ENCODE measurements around the gene TPX2. TPM values are rescaled to one million over a fixed set of nuclear protein-coding genes. Genes with fewer than 3 reads are reported as not detected.

TPX2 gene
- total RNA-seq, 1 experiment from 2014 or later, result 248 TPM

- peak overlapping the region; percentile 84 for H3K27ac ChIP-seq (ENCODE audit: low read length)
- BruUV-seq (replicated peaks), result no TSS peak
- no peak for ATAC-seq
- in situ Hi-C loops (cut with HindIII; ENCODE audit: low pct_unique_long_range_greater_than_20kb, low sequenced_read_pairs) (no loop called here), intact Hi-C loops (cut with micrococcal nuclease; ENCODE audit: unreplicated experiment) (no loop called here)
- POLR2A ChIA-PET, result interaction anchor here (0.5 kb wide), 1 partner anchor 342 kb away, joined by 5 read pairs; no protein-coding TSS in a partner anchor
- TF ChIP-seq CTCF (IDR thresholded peaks at IDR 0.05) (no peak), TCF7L2 (IDR thresholded peaks at IDR 0.05; ENCODE audit: low read depth, low read length) (no peak), SIN3A (IDR thresholded peaks at IDR 0.05; ENCODE audit: borderline replicate concordance, insufficient read depth, low read depth, low read length) (no peak), POLR2AphosphoS5 (IDR thresholded peaks at IDR 0.05; ENCODE audit: low read depth, low read length) (no peak), REST (IDR thresholded peaks at IDR 0.05; ENCODE audit: insufficient read depth in 1 of 2, low read depth in 2 of 2, low read length in 1 of 2) (no peak)
- no peak overlapping the region for H3K4me3 ChIP-seq (ENCODE audit: low read depth in 2 of 2, low read length in 2 of 2)
- H3K4me1 ChIP-seq (ENCODE audit: control insufficient read depth, insufficient read depth, low read length), result peaks cover 66% of the 10 kb centered on the region
- no peak for DNase-seq (ENCODE audit: low read depth, low spot score)
- H3K27me3 ChIP-seq (ENCODE audit: control insufficient read depth, insufficient read depth, low read length), result no peaks in the 10 kb centered on the region
- CTCF ChIA-PET, result no interaction called here
- H3K9me3 ChIP-seq (ENCODE audit: control insufficient read depth, insufficient read depth, low read depth, low read length), result no peaks in the 10 kb centered on the region
- no peaks in the 10 kb centered on the region for H3K36me3 ChIP-seq (ENCODE audit: control insufficient read depth, insufficient read depth, low read length)
These were observed 104.2 kb downstream of the TPX2 start for GRCh38 chr20:31843288-31843687.

DNA sequence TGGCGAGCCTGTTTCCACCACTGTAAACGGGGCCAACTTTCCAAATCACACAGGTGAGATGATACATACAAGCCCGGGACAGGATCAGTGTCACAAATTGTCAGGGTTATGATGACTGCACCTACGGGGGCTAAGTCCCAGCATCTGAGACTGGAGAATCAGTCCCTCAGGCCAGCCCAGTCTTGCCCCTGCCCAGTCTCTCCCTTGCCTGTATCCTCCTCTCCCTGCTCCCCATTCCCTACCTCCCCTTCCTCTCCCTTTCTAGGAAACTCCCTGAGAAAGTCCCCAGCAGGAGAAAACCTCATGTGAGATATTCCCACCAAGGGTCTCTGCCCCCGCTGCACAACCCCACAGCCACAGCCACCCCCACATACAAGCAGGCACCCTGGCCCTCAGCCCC is 104.8 kb downstream of the TPX2 start:
- intact Hi-C loops (cut with micrococcal nuclease; ENCODE audit: unreplicated experiment), result no loop called here
- Histone ChIP-seq H3K4me3 (ENCODE audit: low read depth in 2 of 2, low read length in 2 of 2) (peak overlapping the region in 1 of 2 experiments; percentile 0; a peak in 2 of 4 replicates), H3K27me3 (ENCODE audit: control insufficient read depth, insufficient read depth, low read length) (no peaks in the 10 kb centered on the region), H3K36me3 (ENCODE audit: control insufficient read depth, insufficient read depth, low read length) (no peaks in the 10 kb centered on the region), H3K9me3 (ENCODE audit: control insufficient read depth, insufficient read depth, low read depth, low read length) (no peaks in the 10 kb centered on the region), H3K27ac (ENCODE audit: low read length) (peak overlapping the region; percentile 84), H3K4me1 (ENCODE audit: control insufficient read depth, insufficient read depth, low read length) (peaks cover 60% of the 10 kb centered on the region)
- DNase-seq (ENCODE audit: low read depth, low spot score) (no peak), ATAC-seq (no peak)
- in situ Hi-C loops (cut with HindIII; ENCODE audit: low pct_unique_long_range_greater_than_20kb, low sequenced_read_pairs), result no loop called here
- TF ChIP-seq CTCF (IDR thresholded peaks at IDR 0.05), result no peak
- TF ChIP-seq REST (IDR thresholded peaks at IDR 0.05; ENCODE audit: insufficient read depth in 1 of 2, low read depth in 2 of 2, low read length in 1 of 2), result no peak
- TF ChIP-seq TCF7L2 (IDR thresholded peaks at IDR 0.05; ENCODE audit: low read depth, low read length), result no peak
- BruUV-seq (replicated peaks), result no TSS peak
- ChIA-PET CTCF (interaction anchor here (0.6 kb wide), 1 partner anchor 402 kb away, joined by 4 read pairs; no protein-coding TSS in a partner anchor), POLR2A (no interaction called here)

Data from Panc1 (cell line).